ENCODE data around the gene STYXL1.

STYXL1 gene

GRCh38 chr7:75971961-75972763 lies 75.6 kb downstream of the STYXL1 start:
- DNase-seq: no peak

GRCh38 chr7:75971309-75971960 lies 76.4 kb downstream of the STYXL1 start:
- DNase-seq: no peak

- DNase-seq: no peak
Observed at GRCh38 chr7:75969704-75970498, 77.9 kb downstream of the STYXL1 start.

GRCh38 chr7:75969182-75969581 lies 78.6 kb downstream of the STYXL1 start:
- no peak for DNase-seq

GRCh38 chr7:75968561-75969001 lies 79.2 kb downstream of the STYXL1 start:
- no peak for DNase-seq

GRCh38 chr7:75968012-75968411 lies 79.8 kb downstream of the STYXL1 start:
- no peak for DNase-seq

- DNase-seq: no peak
Observed at GRCh38 chr7:75967487-75967997, 80.3 kb downstream of the STYXL1 start.

- DNase-seq: no peak
Observed at GRCh38 chr7:75967055-75967454, 80.7 kb downstream of the STYXL1 start.

GRCh38 chr7:75966190-75966961 lies 81.4 kb downstream of the STYXL1 start:
- DNase-seq: no peak

- DNase-seq: no peak
Observed at GRCh38 chr7:75965617-75966016, 82.2 kb downstream of the STYXL1 start.

GRCh38 chr7:75963381-75963995 lies 84.3 kb downstream of the STYXL1 start:
- no peak for DNase-seq

GRCh38 chr7:75962607-75963380 lies 85.0 kb downstream of the STYXL1 start:
- DNase-seq: no peak

- no peak for DNase-seq
Observed at GRCh38 chr7:75961218-75961617, 86.6 kb downstream of the STYXL1 start.

GRCh38 chr7:75960372-75960771 lies 87.4 kb downstream of the STYXL1 start:
- no peak for DNase-seq

- no peak for DNase-seq
Observed at GRCh38 chr7:75958802-75959543, 88.8 kb downstream of the STYXL1 start.

- DNase-seq: no peak
Observed at GRCh38 chr7:75957021-75957736, 90.6 kb downstream of the STYXL1 start.

GRCh38 chr7:75955331-75955955 lies 92.4 kb downstream of the STYXL1 start:
- no peak for DNase-seq

- no peak for DNase-seq
Observed at GRCh38 chr7:75953931-75954330, 93.9 kb downstream of the STYXL1 start.

- no peak for DNase-seq
Observed at GRCh38 chr7:75953431-75953830, 94.4 kb downstream of the STYXL1 start.
